ENCODE results near the gene ATP11A. TPM values are rescaled to one million over a fixed set of nuclear protein-coding genes. Genes with fewer than 3 reads are reported as not detected.

The ATP11A gene
- total RNA-seq, 1 donor from 2014 or later, result 114 TPM

GRCh38 chr13:112916296-112916695, 226.5 kb downstream of the ATP11A start:
- Mint-ChIP-seq H3K9me3 (no peaks in the 10 kb centered on the region), H3K36me3 (no peaks in the 10 kb centered on the region), H3K27me3 (ENCODE audit: low read depth) (peaks cover 7% of the 10 kb centered on the region), H3K27ac (no peak overlapping the region), H3K4me1 (no peaks in the 10 kb centered on the region), H3K4me3 (no peak overlapping the region)
- TF ChIP-seq CTCF (IDR thresholded peaks at IDR 0.05; ENCODE audit: unreplicated experiment), result no peak
- no peak for DNase-seq (ENCODE audit: low spot score in 2 of 2, unreplicated experiment in 2 of 2)

GRCh38 chr13:112917056-112917664, 227.3 kb downstream of the ATP11A start:
- Mint-ChIP-seq H3K9me3 (no peaks in the 10 kb centered on the region), H3K27ac (no peak overlapping the region)
- DNase-seq (ENCODE audit: low spot score in 2 of 2, unreplicated experiment in 2 of 2), result no peak

GRCh38 chr13:112917737-112918136, 227.9 kb downstream of the ATP11A start:
- peaks cover 7% of the 10 kb centered on the region for H3K27me3 Mint-ChIP-seq (ENCODE audit: low read depth)
- no peak overlapping the region for H3K27ac Mint-ChIP-seq
- H3K36me3 Mint-ChIP-seq, result no peaks in the 10 kb centered on the region

More at GRCh38 chr13:112917056-112917664, 227.3 kb downstream of the ATP11A start:
- Mint-ChIP-seq H3K36me3 (no peaks in the 10 kb centered on the region), H3K4me1 (no peaks in the 10 kb centered on the region), H3K4me3 (no peak overlapping the region), H3K27me3 (ENCODE audit: low read depth) (peaks cover 7% of the 10 kb centered on the region)
- no peak for TF ChIP-seq CTCF (IDR thresholded peaks at IDR 0.05; ENCODE audit: unreplicated experiment)

GRCh38 chr13:112918266-112918665, 228.4 kb downstream of the ATP11A start:
- peaks cover 7% of the 10 kb centered on the region for H3K27me3 Mint-ChIP-seq (ENCODE audit: low read depth)
- H3K36me3 Mint-ChIP-seq, result no peaks in the 10 kb centered on the region
- TF ChIP-seq CTCF (IDR thresholded peaks at IDR 0.05; ENCODE audit: unreplicated experiment), result no peak
- H3K27ac Mint-ChIP-seq, result no peak overlapping the region
- H3K9me3 Mint-ChIP-seq, result no peaks in the 10 kb centered on the region
- no peak for DNase-seq (ENCODE audit: low spot score in 2 of 2, unreplicated experiment in 2 of 2)
- no peak overlapping the region for H3K4me3 Mint-ChIP-seq
- H3K4me1 Mint-ChIP-seq, result no peaks in the 10 kb centered on the region

More at GRCh38 chr13:112917737-112918136, 227.9 kb downstream of the ATP11A start:
- TF ChIP-seq CTCF (IDR thresholded peaks at IDR 0.05; ENCODE audit: unreplicated experiment), result no peak
- Mint-ChIP-seq H3K4me1 (no peaks in the 10 kb centered on the region), H3K4me3 (no peak overlapping the region), H3K9me3 (no peaks in the 10 kb centered on the region)
- DNase-seq (ENCODE audit: low spot score in 2 of 2, unreplicated experiment in 2 of 2), result no peak

- H3K36me3 Mint-ChIP-seq, result no peaks in the 10 kb centered on the region
- no peak for TF ChIP-seq CTCF (IDR thresholded peaks at IDR 0.05; ENCODE audit: unreplicated experiment)
- H3K4me3 Mint-ChIP-seq, result no peak overlapping the region
- H3K27ac Mint-ChIP-seq, result no peak overlapping the region
- H3K4me1 Mint-ChIP-seq, result no peaks in the 10 kb centered on the region
- peaks cover 3% of the 10 kb centered on the region for H3K9me3 Mint-ChIP-seq
- peaks cover 9% of the 10 kb centered on the region for H3K27me3 Mint-ChIP-seq (ENCODE audit: low read depth)
- DNase-seq (ENCODE audit: low spot score in 2 of 2, unreplicated experiment in 2 of 2), result no peak
Observed at GRCh38 chr13:112918746-112919145, 228.9 kb downstream of the ATP11A start.
